ENCODE results near the gene HECTD4.

Gene HECTD4

DNA sequence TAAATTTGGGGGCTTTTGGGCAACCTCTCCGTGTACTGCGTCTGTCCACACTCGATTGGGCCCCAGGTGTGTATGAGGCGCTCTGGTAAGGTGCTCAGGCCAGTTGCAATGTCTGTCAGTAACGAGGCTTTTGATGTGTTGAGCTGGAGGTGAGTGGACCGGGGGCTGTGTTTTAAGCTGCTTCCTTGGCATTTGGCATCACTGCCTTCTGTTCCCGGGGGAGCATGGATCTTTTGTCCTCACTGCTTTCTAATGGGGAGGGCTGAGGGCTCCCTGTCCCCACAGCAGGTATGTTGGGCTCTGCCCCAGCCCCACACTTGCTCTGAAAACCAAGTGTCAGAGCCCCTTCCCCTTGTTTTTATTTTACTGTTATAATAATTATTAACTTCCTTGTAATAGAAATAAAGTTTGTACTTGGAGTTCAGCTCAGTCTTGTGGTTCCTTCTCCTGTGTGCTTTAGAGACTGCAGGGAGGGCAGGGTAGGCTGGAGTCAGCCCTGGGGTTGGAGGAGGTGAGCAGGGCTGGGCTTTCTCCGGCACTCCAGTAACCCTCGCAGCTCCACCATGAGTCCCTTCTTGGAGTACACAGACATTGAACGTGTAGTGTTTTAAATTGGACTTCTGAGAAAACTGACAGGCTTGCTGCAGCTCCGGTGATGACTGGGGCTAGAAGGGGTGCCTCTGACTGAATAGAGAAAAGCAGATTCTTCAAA, 228.9 kb downstream of the HECTD4 start:
- no peak for FAIRE-seq

DNA sequence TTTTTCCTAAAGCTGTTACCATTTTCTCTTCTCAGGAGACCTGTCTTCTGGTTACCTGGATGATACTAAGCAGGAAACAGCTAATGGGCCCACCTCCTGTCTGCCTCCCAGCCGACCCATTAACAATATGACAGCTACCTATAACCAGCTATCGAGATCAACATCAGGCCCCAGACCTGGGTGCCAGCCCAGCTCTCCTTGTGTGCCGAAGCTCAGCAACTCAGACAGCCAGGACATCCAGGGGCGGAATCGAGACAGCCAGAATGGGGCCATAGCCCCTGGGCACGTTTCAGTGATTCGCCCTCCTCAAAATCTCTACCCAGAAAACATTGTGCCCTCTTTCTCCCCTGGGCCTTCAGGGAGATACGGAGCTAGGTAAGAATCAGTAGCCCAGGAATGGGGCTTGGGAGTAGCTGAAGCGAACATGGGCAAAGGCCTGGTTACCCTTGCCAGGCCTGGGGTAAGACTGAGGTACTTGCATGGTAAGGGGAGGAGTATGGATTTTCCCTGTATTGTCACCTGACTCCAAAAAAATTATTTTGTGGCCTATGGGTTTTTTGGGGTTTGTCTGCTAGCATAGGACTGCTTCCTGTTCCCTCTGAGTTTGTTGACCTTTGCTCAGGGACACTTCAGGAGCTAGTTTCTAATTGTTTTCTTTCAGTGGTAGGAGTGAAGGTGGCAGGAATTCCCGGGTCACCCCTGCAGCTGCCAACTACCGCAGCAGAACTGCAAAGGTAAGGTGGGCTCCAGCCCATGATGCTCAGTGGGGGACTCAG, 230.3 kb downstream of the HECTD4 start:
- FAIRE-seq: no peak

DNA sequence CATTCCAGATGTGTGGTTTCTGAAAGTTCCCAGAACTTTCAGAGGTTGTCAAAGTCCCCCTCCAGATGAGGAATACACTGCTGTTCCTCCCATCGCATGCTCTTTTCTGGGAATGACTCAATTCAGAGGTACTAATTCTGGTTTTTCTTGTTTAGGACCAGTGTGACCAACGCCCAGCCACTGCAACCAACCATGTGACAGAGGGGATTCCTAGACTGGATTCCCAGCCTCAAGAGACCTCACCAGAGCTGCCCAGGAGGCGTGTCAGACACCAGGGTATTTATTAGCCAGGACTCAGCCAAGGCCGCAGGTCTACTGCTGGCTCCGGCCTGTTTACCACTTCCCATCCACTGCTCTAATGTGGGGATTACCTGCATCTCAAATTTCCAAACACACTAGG, 232.6 kb downstream of the HECTD4 start:
- FAIRE-seq: no peak

- no peak for FAIRE-seq
These were observed 234.2 kb downstream of the HECTD4 start for GRCh38 chr12:112148031-112148513.

DNA sequence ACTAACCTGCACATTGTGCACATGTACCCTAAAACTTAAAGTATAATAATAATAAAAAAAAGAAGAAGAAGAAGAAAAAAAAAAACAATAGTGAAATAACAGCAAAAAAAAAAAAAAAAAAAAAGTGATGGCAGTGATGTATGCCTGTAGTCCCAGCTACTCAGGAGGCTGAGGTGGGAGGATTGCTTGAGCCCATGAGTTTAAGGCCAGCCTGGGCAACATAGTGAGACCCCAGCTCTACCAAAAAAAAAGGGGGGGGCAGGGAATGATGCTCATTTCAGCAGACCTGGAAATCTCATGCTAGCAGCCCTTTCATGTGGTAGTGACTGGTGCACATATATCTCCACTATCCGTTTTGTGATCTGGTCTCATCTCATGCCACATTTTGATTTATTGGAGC, 236.1 kb downstream of the HECTD4 start:
- FAIRE-seq: no peak

- FAIRE-seq: no peak
These were observed 241.5 kb downstream of the HECTD4 start for GRCh38 chr12:112140728-112141127.

GRCh38 chr12:112134731-112135130, 247.5 kb downstream of the HECTD4 start:
- no peak for FAIRE-seq

- no peak for FAIRE-seq
These were observed 248.8 kb downstream of the HECTD4 start for GRCh38 chr12:112133418-112133817.

- no peak for FAIRE-seq
These were observed 250.5 kb downstream of the HECTD4 start for GRCh38 chr12:112131686-112132085.

- FAIRE-seq: no peak
These were observed 251.7 kb downstream of the HECTD4 start for GRCh38 chr12:112130441-112130998.

GRCh38 chr12:112126911-112127310, 255.3 kb downstream of the HECTD4 start:
- no peak for FAIRE-seq

- FAIRE-seq: no peak
These were observed 256.2 kb downstream of the HECTD4 start for GRCh38 chr12:112126000-112126438.

- FAIRE-seq: peak; percentile 82
These were observed 256.8 kb downstream of the HECTD4 start, which contains the start of gene TRAFD1 for GRCh38 chr12:112125250-112125999. Gene TRAFD1, plus strand, starts transcription at chr12:112125560. Its CDS starts 4,963 bp downstream, at chr12:112130523.

GRCh38 chr12:112124918-112125249, 257.3 kb downstream of the HECTD4 start:
- FAIRE-seq: no peak

- peak; percentile 56 for FAIRE-seq
These were observed 259.2 kb downstream of the HECTD4 start for GRCh38 chr12:112122823-112123690.

GRCh38 chr12:112121780-112122565, 260.3 kb downstream of the HECTD4 start:
- FAIRE-seq: no peak

- FAIRE-seq: no peak
These were observed 264.5 kb downstream of the HECTD4 start for GRCh38 chr12:112117685-112118084.

- FAIRE-seq: no peak
These were observed 265.8 kb downstream of the HECTD4 start for GRCh38 chr12:112116232-112117060.

- no peak for FAIRE-seq
These were observed 266.8 kb downstream of the HECTD4 start for GRCh38 chr12:112115259-112116045.
